Ascending aorta (tissue), 2 donors: Measurements from ENCODE around the gene TNFSF10. TPM values are rescaled to one million over a fixed set of nuclear protein-coding genes. Genes with fewer than 3 reads are reported as not detected.
A peak's percentile ranks its signal among the peaks of the same experiment; 100 is the strongest.
"Not testable (repeated sequence)": the region's sequence is repeated elsewhere in the genome, so short reads cannot be mapped to it uniquely, and the experiment has no call there.

ENCODE experiments used
- DNase-seq, 2 donors: peaks; one replicate each; pipeline ENCODE4 v3.0.0-alpha.2; 2019; ENCODE audit warnings: low spot score in 2 of 2
- H3K27ac ChIP-seq, 2 donors: fragments of 200-600 bp; sonication (generic); one replicate each; pipeline ENCODE4 v1.5.1; 2016 to 2017; ENCODE audit warnings: mild to moderate bottlenecking in 1 of 2
- H3K27me3 ChIP-seq: fragments of 200-600 bp; sonication (generic); one replicate; pipeline ENCODE4 v1.5.1; 2017
- H3K36me3 ChIP-seq, 2 donors: fragments of 200-600 bp; sonication (generic); one replicate each; pipeline ENCODE4 v1.5.1; 2016
- H3K4me1 ChIP-seq, 2 donors: fragments of 200-600 bp; sonication (generic); one replicate each; pipeline ENCODE4 v1.5.1; 2016 to 2017; ENCODE audit warnings: mild to moderate bottlenecking in 1 of 2
- H3K4me3 ChIP-seq, 2 donors: fragments of 200-600 bp; sonication (generic); one replicate each; pipeline ENCODE4 v1.5.1; 2016 to 2017; ENCODE audit warnings: mild to moderate bottlenecking in 1 of 2
- H3K9me3 ChIP-seq, 2 donors: fragments of 200-600 bp; sonication (generic); one replicate each; pipeline ENCODE4 v1.5.1; 2016
- intact Hi-C: fragments of 100-400 bp; cut with DNase I; formaldehyde crosslinking; loops from one replicate; pipeline ENCODE4 v1.15.1; 2023
- total RNA-seq: library from RNA; depleted of rRNA; stranded (reverse); fragments of >200 nt; gene quantifications from one replicate; pipeline ENCODE4 v1.1.0, GENCODE V29; 2016
- TF ChIP-seq, protein P1 (sequence below), 3 experiments: fragments of 200-600 bp in 2 of 3; fragments of 450-650 bp in 1 of 3; sonication (generic) in 2 of 3; IDR thresholded peaks; one replicate each; pipeline ENCODE4 v1.5.1; 2016 to 2019; ENCODE audit warnings: antibody characterized with exemption in 3 of 3, mild to moderate bottlenecking in 1 of 3, moderate library complexity in 1 of 3

Gene TNFSF10
- total RNA-seq, 1 donor from 2014 or later: 89.8 TPM

DNA sequence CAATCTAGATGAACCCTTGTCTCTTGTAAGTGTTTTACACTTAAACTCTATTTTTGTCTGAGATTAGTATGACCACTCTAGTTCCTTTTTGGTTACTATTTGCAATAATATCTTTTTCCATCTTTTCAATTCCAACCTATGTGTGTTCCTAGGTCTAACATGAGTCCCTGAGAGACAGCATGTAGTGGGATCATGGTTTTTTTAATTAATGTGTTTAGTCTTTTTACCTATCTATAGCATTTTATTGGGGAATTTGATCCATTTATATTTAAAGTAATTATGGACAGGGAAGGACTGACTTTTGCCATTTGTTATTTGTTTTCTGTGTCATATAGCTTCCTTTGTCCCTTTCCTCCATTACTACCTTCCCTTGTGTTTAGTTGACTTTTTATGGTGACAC is 21.7 kb downstream of the TNFSF10 start:
- no peaks in the 10 kb centered on the region for H3K36me3 ChIP-seq
- H3K27ac ChIP-seq: no peak overlapping the region
- H3K4me3 ChIP-seq: no peak overlapping the region
- intact Hi-C loops: no loop called here
- H3K4me1 ChIP-seq: no peaks in the 10 kb centered on the region
- no peaks in the 10 kb centered on the region for H3K27me3 ChIP-seq
- TF ChIP-seq, protein P1, sequence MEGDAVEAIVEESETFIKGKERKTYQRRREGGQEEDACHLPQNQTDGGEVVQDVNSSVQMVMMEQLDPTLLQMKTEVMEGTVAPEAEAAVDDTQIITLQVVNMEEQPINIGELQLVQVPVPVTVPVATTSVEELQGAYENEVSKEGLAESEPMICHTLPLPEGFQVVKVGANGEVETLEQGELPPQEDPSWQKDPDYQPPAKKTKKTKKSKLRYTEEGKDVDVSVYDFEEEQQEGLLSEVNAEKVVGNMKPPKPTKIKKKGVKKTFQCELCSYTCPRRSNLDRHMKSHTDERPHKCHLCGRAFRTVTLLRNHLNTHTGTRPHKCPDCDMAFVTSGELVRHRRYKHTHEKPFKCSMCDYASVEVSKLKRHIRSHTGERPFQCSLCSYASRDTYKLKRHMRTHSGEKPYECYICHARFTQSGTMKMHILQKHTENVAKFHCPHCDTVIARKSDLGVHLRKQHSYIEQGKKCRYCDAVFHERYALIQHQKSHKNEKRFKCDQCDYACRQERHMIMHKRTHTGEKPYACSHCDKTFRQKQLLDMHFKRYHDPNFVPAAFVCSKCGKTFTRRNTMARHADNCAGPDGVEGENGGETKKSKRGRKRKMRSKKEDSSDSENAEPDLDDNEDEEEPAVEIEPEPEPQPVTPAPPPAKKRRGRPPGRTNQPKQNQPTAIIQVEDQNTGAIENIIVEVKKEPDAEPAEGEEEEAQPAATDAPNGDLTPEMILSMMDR (IDR thresholded peaks at IDR 0.05): no peak
- no peaks in the 10 kb centered on the region for H3K9me3 ChIP-seq
- DNase-seq: no peak

DNA sequence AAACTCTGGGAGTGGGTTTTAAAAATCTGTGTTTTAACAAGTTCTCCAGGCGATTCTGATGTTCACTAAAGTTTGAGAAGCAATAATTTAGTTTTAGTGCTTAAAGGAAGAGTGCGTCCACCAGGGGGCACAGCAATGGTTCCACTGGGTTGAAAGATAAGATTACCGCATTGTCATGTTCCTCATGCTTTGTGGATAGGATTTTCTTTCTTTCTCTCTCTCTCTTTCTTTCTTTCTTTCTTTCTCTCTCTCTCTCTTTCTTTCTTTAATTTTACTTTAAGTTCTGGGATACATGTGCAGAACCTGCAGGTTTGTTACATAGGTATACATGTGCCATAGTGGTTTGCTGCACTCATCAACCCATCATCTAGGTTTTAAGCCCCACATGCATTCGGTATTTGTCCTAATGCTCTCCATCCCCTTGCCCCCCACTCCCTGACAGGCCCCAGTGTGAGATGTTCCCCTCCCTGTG is 33.0 kb downstream of the TNFSF10 start:
- not testable (repeated sequence) for H3K4me3 ChIP-seq, H3K4me1 ChIP-seq, H3K27ac ChIP-seq, H3K9me3 ChIP-seq, H3K36me3 ChIP-seq, H3K27me3 ChIP-seq
- peak in 1 of 2 donors; percentile 88 for DNase-seq
- intact Hi-C loops: loop anchor here (1.0 to 2.0 kb wide), 3 partner anchors 105 to 221 kb away; partner anchors contain the start of gene NCEH1
- TF ChIP-seq, protein P1 (IDR thresholded peaks at IDR 0.05): peak; percentile 68 to 76 (median 73)

DNA sequence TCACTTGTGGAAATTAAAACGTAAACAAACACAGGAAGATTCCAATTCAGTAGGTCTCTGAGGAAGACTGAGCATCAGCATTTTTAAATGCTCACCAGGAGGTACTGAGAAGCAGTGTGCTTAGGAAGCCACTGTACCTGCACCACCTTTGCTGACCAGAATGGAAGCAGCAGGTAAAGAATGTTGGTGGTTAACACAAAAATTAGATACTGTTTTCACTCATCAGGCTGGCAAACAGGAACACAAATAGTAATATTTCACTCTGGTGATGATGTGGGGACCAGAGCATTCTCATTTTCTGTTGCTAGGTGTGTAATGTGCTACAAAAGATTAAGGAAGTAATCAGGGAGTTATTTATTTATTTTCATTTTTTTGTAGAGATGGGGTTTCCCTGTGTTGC is 45.1 kb downstream of the TNFSF10 start:
- intact Hi-C loops: loop anchor here (5.0 kb wide), 1 partner anchor 836 kb away; no protein-coding TSS in a partner anchor
- no peaks in the 10 kb centered on the region for H3K36me3 ChIP-seq
- DNase-seq: no peak
- no peaks in the 10 kb centered on the region for H3K4me1 ChIP-seq
- no peak overlapping the region for H3K4me3 ChIP-seq
- no peaks in the 10 kb centered on the region for H3K27me3 ChIP-seq
- H3K27ac ChIP-seq: no peak overlapping the region
- TF ChIP-seq, protein P1 (IDR thresholded peaks at IDR 0.05): no peak
- no peaks in the 10 kb centered on the region for H3K9me3 ChIP-seq

DNA sequence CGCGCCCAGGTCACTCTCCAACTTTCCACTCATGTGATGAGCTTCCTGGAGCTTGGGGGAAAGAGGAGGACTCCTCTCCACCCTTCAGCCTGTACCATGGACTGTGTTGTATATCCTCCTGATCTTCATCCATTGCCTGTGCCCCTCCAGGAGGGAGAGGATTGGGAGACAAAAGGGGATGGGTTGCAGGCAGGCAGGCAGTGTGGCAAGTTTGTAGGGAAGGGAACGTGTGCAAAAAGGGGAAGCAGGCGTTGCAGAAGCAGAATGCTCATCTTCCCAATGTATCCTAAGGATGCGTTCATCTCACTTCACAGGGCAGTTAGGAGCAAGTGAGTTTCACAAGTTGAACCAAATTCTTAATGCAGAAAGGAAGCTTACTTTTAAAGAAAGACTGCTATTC is 46.9 kb downstream of the TNFSF10 start:
- TF ChIP-seq, protein P1 (IDR thresholded peaks at IDR 0.05): no peak
- no peaks in the 10 kb centered on the region for H3K27me3 ChIP-seq
- H3K27ac ChIP-seq: no peak overlapping the region
- H3K9me3 ChIP-seq: no peaks in the 10 kb centered on the region
- H3K4me1 ChIP-seq: no peaks in the 10 kb centered on the region
- H3K36me3 ChIP-seq: no peaks in the 10 kb centered on the region
- H3K4me3 ChIP-seq: peak overlapping the region; percentile 48 to 57
- intact Hi-C loops: loop anchor here (5.0 kb wide), 1 partner anchor 834 kb away; no protein-coding TSS in a partner anchor
- DNase-seq: no peak

DNA sequence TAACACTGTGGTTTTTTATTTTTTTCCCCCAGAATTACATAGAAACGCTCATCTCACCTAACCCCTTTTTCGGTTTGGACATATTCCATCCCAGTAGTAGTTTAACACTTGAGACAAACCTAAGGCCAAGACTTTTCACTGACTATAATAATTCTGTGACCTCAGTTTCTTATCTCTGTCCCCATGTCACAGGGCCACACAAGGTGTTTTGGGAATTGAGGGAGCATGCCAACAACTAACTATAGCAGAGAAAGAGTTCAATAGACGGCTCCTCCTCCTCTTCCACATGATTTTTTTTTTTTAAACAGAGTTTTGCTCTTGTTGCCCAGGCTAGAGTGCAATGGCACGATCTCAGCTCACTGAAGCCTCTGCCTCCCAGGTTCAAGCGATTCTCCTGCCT is 47.5 kb downstream of the TNFSF10 start:
- Histone ChIP-seq H3K4me3 (no peak overlapping the region), H3K9me3 (no peaks in the 10 kb centered on the region), H3K27ac (no peak overlapping the region), H3K27me3 (no peaks in the 10 kb centered on the region), H3K36me3 (no peaks in the 10 kb centered on the region), H3K4me1 (no peaks in the 10 kb centered on the region)
- TF ChIP-seq, protein P1 (IDR thresholded peaks at IDR 0.05): no peak
- no peak for DNase-seq
- intact Hi-C loops: loop anchor here (5.0 kb wide), 1 partner anchor 833 kb away; no protein-coding TSS in a partner anchor

DNA sequence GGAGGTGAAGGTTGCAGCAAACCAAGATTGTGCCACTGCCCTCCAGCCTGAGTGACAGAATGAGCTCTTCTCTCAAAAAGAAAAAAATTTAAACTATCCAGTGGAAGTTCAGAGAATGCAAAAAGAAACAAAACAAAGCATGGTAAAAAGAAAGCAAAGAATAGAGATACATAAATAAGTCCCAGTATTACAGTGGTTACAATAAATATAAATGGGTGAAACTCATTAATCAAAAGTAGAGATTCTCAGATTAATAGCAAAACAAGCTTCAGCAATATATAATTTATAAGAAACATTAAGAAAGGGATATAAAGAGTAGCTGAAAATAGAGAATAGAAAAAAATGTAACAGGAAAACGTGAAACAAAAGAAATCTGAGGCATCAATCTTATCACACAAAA is 51.3 kb downstream of the TNFSF10 start:
- no peak overlapping the region for H3K4me3 ChIP-seq
- TF ChIP-seq, protein P1 (IDR thresholded peaks at IDR 0.05): no peak
- no peak overlapping the region for H3K27ac ChIP-seq
- no peaks in the 10 kb centered on the region for H3K36me3 ChIP-seq
- H3K9me3 ChIP-seq: no peaks in the 10 kb centered on the region
- no peaks in the 10 kb centered on the region for H3K4me1 ChIP-seq
- no peak for DNase-seq
- intact Hi-C loops: no loop called here
- H3K27me3 ChIP-seq: no peaks in the 10 kb centered on the region
